Hepatocyte (in vitro differentiated cells): Measurements from ENCODE around the gene MEDAG. TPM values are rescaled to one million over a fixed set of nuclear protein-coding genes. Genes with fewer than 3 reads are reported as not detected.
A peak's percentile ranks its signal among the peaks of the same experiment; 100 is the strongest.

Source experiments
- DNase-seq: peaks from one replicate; pipeline ENCODE4 v3.0.0-alpha.2; 2016; ENCODE audit warnings: low spot score
- H2AFZ ChIP-seq: fragments of 200-600 bp; sonication (generic); 2 replicates; pipeline ENCODE4 v1.6.0; 2016; ENCODE audit warnings: antibody characterized with exemption, mild to moderate bottlenecking
- H3K27ac ChIP-seq: fragments of 200-600 bp; sonication (generic); 2 replicates; pipeline ENCODE4 v1.5.1; 2016; ENCODE audit warnings: mild to moderate bottlenecking
- H3K27me3 ChIP-seq: fragments of 200-600 bp; sonication (generic); 2 replicates; pipeline ENCODE4 v1.6.1; 2016
- H3K36me3 ChIP-seq: fragments of 200-600 bp; sonication (generic); replicated peaks from 2 replicates; pipeline ENCODE4 v1.5.1; 2016; ENCODE audit warnings: low read depth; ENCODE audit not compliant: insufficient read depth
- H3K4me1 ChIP-seq: fragments of 200-600 bp; sonication (generic); 2 replicates; pipeline ENCODE4 v1.5.1; 2016; ENCODE audit warnings: mild to moderate bottlenecking, moderate library complexity; ENCODE audit not compliant: insufficient read depth
- H3K4me2 ChIP-seq: fragments of 200-600 bp; sonication (generic); 2 replicates; pipeline ENCODE4 v1.6.0; 2016
- H3K4me3 ChIP-seq: fragments of 200-600 bp; sonication (generic); 2 replicates; pipeline ENCODE4 v1.5.1; 2016; ENCODE audit warnings: mild to moderate bottlenecking
- H3K79me2 ChIP-seq: fragments of 200-600 bp; sonication (generic); 2 replicates; pipeline ENCODE4 v1.6.0; 2017; ENCODE audit warnings: mild to moderate bottlenecking
- H3K9me2 ChIP-seq: fragments of 200-600 bp; sonication (generic); replicated peaks from 2 replicates; pipeline ENCODE4 v1.6.0; 2017; ENCODE audit warnings: mild to moderate bottlenecking; ENCODE audit not compliant: insufficient read depth
- H3K9me3 ChIP-seq: fragments of 200-600 bp; sonication (generic); 2 replicates; pipeline ENCODE4 v1.5.1; 2016; ENCODE audit warnings: low read depth, mild to moderate bottlenecking
- H4K20me1 ChIP-seq: fragments of 200-600 bp; sonication (generic); 2 replicates; pipeline ENCODE4 v1.6.0; 2016; ENCODE audit warnings: mild to moderate bottlenecking; ENCODE audit not compliant: insufficient read depth, poor library complexity, severe bottlenecking
- EZH2 ChIP-seq: fragments of 200-600 bp; sonication (generic); IDR thresholded peaks from 2 replicates; pipeline ENCODE4 v1.6.1; 2016; ENCODE audit warnings: antibody characterized with exemption, mild to moderate bottlenecking, borderline replicate concordance
- EZH2phosphoT487 ChIP-seq: fragments of 200-600 bp; sonication (generic); IDR thresholded peaks from one replicate; pipeline ENCODE4 v1.6.1; 2018; ENCODE audit warnings: antibody characterized with exemption, mild to moderate bottlenecking, low read depth, moderate library complexity; ENCODE audit not compliant: unreplicated experiment, severe bottlenecking
- WGBS: methylation state at CpG from one replicate; pipeline ENCODE4 v1.1.6; 2016; ENCODE audit warnings: low lambda C conversion rate; ENCODE audit errors: missing lambda C conversion rate; 5-methylcytosine and 5-hydroxymethylcytosine counted together
- polyA plus RNA-seq: library from polyadenylated mRNA; unstranded; fragments of >200 nt; fragmentation: Nextera tagmentation; extraction: Ambion mirVana; gene quantifications from 2 replicates; pipeline ENCODE4 v1.2.1, GENCODE V29; 2016
- total RNA-seq: library from RNA; depleted of rRNA; stranded (reverse); fragments of >200 nt; gene quantifications from 2 replicates; pipeline ENCODE4 v1.2.3, GENCODE V29; 2014
- TF ChIP-seq, protein P1 (sequence below): fragments of 200-600 bp; sonication (generic); IDR thresholded peaks from 2 replicates; pipeline ENCODE4 v1.5.1; 2016; ENCODE audit warnings: antibody characterized with exemption, mild to moderate bottlenecking; ENCODE audit not compliant: poor library complexity

The MEDAG gene
- total and polyA plus RNA-seq, 2 experiments from 2014 or later = 0.03 to 0.28 TPM

DNA sequence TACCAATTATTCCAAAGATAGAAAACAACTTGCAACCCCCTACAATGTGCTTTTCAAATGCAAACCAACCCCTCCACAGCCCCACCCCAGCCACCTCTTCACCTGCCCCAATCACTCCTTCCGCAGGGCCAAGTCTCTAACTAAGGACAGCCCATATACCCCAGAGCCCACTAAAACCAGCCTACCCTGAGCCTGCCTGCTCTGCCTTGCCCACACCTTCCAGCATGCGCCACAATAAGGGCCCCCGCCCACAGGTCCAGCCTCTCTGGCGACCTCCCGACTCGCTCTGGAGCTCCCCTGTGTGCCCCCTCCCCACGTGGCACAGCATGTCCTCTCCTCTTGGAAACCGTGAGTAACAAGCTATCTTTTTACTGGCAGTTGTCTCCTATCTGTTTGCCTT lies 42.8 kb upstream of the MEDAG start:
- no peak for DNase-seq
- Histone ChIP-seq H3K36me3 (no peaks in the 10 kb centered on the region), H3K27ac (peak overlapping the region; percentile 94), H3K27me3 (no peaks in the 10 kb centered on the region), H3K9me2 (no peaks in the 10 kb centered on the region), H3K79me2 (no peaks in the 10 kb centered on the region), H3K4me1 (peaks cover 51% of the 10 kb centered on the region), H3K4me2 (no peak overlapping the region), H4K20me1 (no peaks in the 10 kb centered on the region), H3K9me3 (no peaks in the 10 kb centered on the region), H3K4me3 (no peak overlapping the region), H2AFZ (no peak overlapping the region)
- WGBS = 71% methylated on average over 8 of the region's 8 CpGs
- TF ChIP-seq, protein P1, sequence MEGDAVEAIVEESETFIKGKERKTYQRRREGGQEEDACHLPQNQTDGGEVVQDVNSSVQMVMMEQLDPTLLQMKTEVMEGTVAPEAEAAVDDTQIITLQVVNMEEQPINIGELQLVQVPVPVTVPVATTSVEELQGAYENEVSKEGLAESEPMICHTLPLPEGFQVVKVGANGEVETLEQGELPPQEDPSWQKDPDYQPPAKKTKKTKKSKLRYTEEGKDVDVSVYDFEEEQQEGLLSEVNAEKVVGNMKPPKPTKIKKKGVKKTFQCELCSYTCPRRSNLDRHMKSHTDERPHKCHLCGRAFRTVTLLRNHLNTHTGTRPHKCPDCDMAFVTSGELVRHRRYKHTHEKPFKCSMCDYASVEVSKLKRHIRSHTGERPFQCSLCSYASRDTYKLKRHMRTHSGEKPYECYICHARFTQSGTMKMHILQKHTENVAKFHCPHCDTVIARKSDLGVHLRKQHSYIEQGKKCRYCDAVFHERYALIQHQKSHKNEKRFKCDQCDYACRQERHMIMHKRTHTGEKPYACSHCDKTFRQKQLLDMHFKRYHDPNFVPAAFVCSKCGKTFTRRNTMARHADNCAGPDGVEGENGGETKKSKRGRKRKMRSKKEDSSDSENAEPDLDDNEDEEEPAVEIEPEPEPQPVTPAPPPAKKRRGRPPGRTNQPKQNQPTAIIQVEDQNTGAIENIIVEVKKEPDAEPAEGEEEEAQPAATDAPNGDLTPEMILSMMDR = no peak
- TF ChIP-seq EZH2 (no peak), EZH2phosphoT487 (no peak)

DNA sequence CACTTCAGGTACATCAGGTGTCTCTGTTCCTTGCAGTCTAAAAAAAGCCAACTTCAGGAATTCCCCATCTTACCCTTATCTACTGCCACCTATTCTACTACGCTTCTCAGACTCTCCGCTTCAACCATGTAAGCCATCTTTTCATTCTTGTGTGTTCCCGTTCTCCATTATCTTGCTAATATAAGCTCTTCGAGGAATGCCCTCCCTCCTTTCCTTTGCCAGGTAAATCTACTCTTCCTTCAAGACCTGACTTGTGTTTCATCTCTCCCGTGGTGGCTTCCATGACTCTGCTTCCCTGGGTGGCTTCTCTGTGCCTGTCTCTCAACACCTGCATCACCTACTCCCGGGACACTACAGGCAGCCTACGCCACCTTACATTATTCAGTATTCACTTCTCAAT lies 42.3 kb upstream of the MEDAG start:
- Histone ChIP-seq H2AFZ (no peak overlapping the region), H3K27me3 (no peaks in the 10 kb centered on the region), H3K9me3 (no peaks in the 10 kb centered on the region), H3K4me2 (no peak overlapping the region), H3K36me3 (no peaks in the 10 kb centered on the region), H3K79me2 (no peaks in the 10 kb centered on the region), H4K20me1 (no peaks in the 10 kb centered on the region), H3K27ac (peak overlapping the region; percentile 94), H3K9me2 (no peaks in the 10 kb centered on the region), H3K4me3 (no peak overlapping the region), H3K4me1 (peaks cover 51% of the 10 kb centered on the region)
- 82% methylated on average over 7 of the region's 7 CpGs for WGBS
- TF ChIP-seq, protein P1 = no peak
- TF ChIP-seq EZH2phosphoT487 (no peak), EZH2 (no peak)
- no peak for DNase-seq

DNA sequence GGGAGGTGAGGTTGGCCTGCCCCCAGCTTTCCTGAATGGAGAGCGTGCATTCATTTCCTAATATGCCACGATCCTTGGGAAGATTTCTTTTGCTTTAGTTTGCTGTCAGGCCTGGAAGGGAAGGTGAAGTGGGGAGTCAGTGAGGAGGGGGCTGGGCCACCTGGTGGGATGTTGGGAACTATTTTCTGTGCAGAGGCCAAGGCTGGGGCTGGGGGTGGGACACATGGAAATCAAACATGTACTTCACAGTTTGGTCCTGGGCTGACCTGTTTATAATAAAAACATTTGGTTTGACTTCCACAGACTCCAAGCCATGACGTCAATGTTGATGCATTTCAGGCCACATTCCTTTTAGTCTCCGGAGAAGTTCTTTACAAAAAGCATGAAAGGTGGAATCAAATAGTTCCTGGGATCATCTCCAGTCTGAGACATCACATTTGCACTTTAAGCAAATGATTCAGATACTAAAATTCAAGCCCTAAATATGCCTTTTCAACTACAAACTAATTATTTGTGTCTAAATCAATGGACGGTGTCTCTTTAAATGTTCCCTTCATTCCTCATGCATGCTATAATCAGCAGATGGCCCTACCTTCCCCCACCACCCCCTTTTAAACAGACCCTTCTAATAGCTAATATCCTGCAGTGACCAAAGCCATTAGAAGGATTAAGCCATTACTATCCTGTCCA lies 41.5 kb upstream of the MEDAG start:
- Histone ChIP-seq H3K9me3 (no peaks in the 10 kb centered on the region), H2AFZ (peak overlapping the region; percentile 30), H3K27me3 (no peaks in the 10 kb centered on the region), H4K20me1 (no peaks in the 10 kb centered on the region), H3K9me2 (no peaks in the 10 kb centered on the region), H3K4me1 (peaks cover 53% of the 10 kb centered on the region), H3K4me2 (peak overlapping the region; percentile 26), H3K27ac (peak overlapping the region; percentile 94), H3K4me3 (no peak overlapping the region), H3K36me3 (no peaks in the 10 kb centered on the region), H3K79me2 (no peaks in the 10 kb centered on the region)
- 39% methylated on average over 5 of the region's 5 CpGs for WGBS
- peak; percentile 55 for DNase-seq
- TF ChIP-seq EZH2 (no peak), EZH2phosphoT487 (no peak)
- TF ChIP-seq, protein P1 = no peak
